GM23248 (cell line): Measurements from ENCODE around the gene STRA6.

ENCODE experiments used
- EZH2 ChIP-seq: fragments of 200-600 bp; sonication (generic); IDR thresholded peaks from 2 replicates; pipeline ENCODE4 v1.6.1; 2018; ENCODE audit warnings: antibody characterized with exemption, mild to moderate bottlenecking; ENCODE audit not compliant: insufficient read depth, poor library complexity, severe bottlenecking
- EZH2phosphoT487 ChIP-seq: fragments of 200-600 bp; sonication (generic); IDR thresholded peaks from 2 replicates; pipeline ENCODE4 v1.6.1; 2018; ENCODE audit warnings: antibody characterized with exemption, moderate library complexity, mild to moderate bottlenecking, low read depth; ENCODE audit not compliant: insufficient read depth

GRCh38 chr15:74175271-74176191, 27.1 kb downstream of the STRA6 start:
- TF ChIP-seq EZH2 (no peak), EZH2phosphoT487 (no peak)
